Activated naive CD4-positive, alpha-beta T cell (primary cell): Measurements from ENCODE around the gene CRY1.
"Not testable (repeated sequence)": the region's sequence is repeated elsewhere in the genome, so short reads cannot be mapped to it uniquely, and the experiment has no call there.

Experiments
- DNase-seq, 4 experiments: peaks; one replicate each; lab custom pipeline; 2025; lab: John Stamatoyannopoulos, UW

Gene CRY1

GRCh38 chr12:107064243-107064642, 29.1 kb downstream of the CRY1 start:
- no peak for DNase-seq

- no peak for DNase-seq
These were observed 35.2 kb downstream of the CRY1 start for GRCh38 chr12:107058190-107058589.

- DNase-seq: no peak
These were observed 36.1 kb downstream of the CRY1 start for GRCh38 chr12:107057071-107057834.

- DNase-seq: no peak
These were observed 39.6 kb downstream of the CRY1 start for GRCh38 chr12:107053709-107054108.

- no peak for DNase-seq
These were observed 48.2 kb downstream of the CRY1 start for GRCh38 chr12:107045186-107045585.

GRCh38 chr12:107042801-107043200, 50.5 kb downstream of the CRY1 start:
- DNase-seq: no peak

- no peak for DNase-seq
These were observed 57.6 kb downstream of the CRY1 start for GRCh38 chr12:107035733-107036132.

GRCh38 chr12:107033758-107034739, 59.3 kb downstream of the CRY1 start:
- no peak for DNase-seq

- no peak for DNase-seq
These were observed 61.1 kb downstream of the CRY1 start for GRCh38 chr12:107032266-107032665.

- DNase-seq: no peak
These were observed 62.3 kb downstream of the CRY1 start for GRCh38 chr12:107031061-107031460.

- no peak for DNase-seq
These were observed 64.3 kb downstream of the CRY1 start for GRCh38 chr12:107029081-107029480.

- DNase-seq: no peak
These were observed 65.7 kb downstream of the CRY1 start for GRCh38 chr12:107027636-107028053.

GRCh38 chr12:107026806-107027635, 66.3 kb downstream of the CRY1 start:
- no peak for DNase-seq

- DNase-seq: not testable (repeated sequence)
These were observed 67.0 kb downstream of the CRY1 start for GRCh38 chr12:107026356-107026755.

GRCh38 chr12:107025671-107026070, 67.7 kb downstream of the CRY1 start:
- DNase-seq: no peak

- DNase-seq: no peak
These were observed 73.8 kb downstream of the CRY1 start for GRCh38 chr12:107019546-107019945.

- DNase-seq: no peak
These were observed 76.3 kb downstream of the CRY1 start for GRCh38 chr12:107017042-107017441.

GRCh38 chr12:107014055-107014454, 79.3 kb downstream of the CRY1 start:
- no peak for DNase-seq

- DNase-seq: no peak
These were observed 80.5 kb downstream of the CRY1 start for GRCh38 chr12:107012736-107013425.

- no peak for DNase-seq
These were observed 81.8 kb downstream of the CRY1 start for GRCh38 chr12:107011519-107011918.

GRCh38 chr12:107007411-107007810, 85.9 kb downstream of the CRY1 start:
- DNase-seq: no peak
